Measurements from ENCODE around the gene HPSE. TPM values are rescaled to one million over a fixed set of nuclear protein-coding genes. Genes with fewer than 3 reads are reported as not detected.
A peak's percentile ranks its signal among the peaks of the same experiment; 100 is the strongest.
"Not testable (repeated sequence)": the region's sequence is repeated elsewhere in the genome, so short reads cannot be mapped to it uniquely, and the experiment has no call there.

Gene HPSE
- total RNA-seq, 2 experiments from 2014 or later, result 5.5 to 6.0 TPM

DNA sequence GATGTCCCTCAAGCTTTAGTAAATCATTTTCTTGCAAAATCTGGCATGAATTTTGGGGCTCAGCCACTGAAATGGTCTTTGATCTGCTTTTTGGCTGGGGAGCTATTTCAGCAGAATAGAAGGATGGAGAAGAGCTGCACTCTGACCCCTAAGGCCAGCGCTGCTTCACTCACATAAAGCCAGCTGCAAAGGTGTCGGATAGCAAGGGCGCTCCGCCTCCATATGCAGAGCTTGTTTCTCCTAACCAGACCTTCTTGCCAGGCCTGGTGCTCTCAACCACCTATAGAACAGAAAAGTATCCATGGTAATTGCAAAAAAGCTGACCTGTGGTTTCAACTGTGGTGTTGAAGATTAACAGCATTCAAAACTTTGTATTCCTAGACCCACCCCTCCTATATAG is 26.0 kb downstream of the HPSE start:
- CTCF ChIA-PET, result no interaction called here
- intact Hi-C loops (cut with micrococcal nuclease), result no loop called here
- no peaks in the 10 kb centered on the region for H3K4me1 Mint-ChIP-seq (ENCODE audit: low read depth)
- DNase-seq, result no peak
- no peaks in the 10 kb centered on the region for H3K27me3 Mint-ChIP-seq
- H3K36me3 Mint-ChIP-seq (ENCODE audit: low read depth), result peaks cover 11% of the 10 kb centered on the region
- POLR2A ChIA-PET, result no interaction called here
- ATAC-seq, result no peak
- no peak overlapping the region for H3K27ac Mint-ChIP-seq
- TF ChIP-seq, protein P1, sequence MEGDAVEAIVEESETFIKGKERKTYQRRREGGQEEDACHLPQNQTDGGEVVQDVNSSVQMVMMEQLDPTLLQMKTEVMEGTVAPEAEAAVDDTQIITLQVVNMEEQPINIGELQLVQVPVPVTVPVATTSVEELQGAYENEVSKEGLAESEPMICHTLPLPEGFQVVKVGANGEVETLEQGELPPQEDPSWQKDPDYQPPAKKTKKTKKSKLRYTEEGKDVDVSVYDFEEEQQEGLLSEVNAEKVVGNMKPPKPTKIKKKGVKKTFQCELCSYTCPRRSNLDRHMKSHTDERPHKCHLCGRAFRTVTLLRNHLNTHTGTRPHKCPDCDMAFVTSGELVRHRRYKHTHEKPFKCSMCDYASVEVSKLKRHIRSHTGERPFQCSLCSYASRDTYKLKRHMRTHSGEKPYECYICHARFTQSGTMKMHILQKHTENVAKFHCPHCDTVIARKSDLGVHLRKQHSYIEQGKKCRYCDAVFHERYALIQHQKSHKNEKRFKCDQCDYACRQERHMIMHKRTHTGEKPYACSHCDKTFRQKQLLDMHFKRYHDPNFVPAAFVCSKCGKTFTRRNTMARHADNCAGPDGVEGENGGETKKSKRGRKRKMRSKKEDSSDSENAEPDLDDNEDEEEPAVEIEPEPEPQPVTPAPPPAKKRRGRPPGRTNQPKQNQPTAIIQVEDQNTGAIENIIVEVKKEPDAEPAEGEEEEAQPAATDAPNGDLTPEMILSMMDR (IDR thresholded peaks at IDR 0.05), result no peak
- H3K4me3 Mint-ChIP-seq, result no peak overlapping the region
- H3K9me3 Mint-ChIP-seq, result no peaks in the 10 kb centered on the region

GRCh38 chr4:83307920-83308319 is 26.7 kb downstream of the HPSE start:
- Mint-ChIP-seq H3K36me3 (ENCODE audit: low read depth) (peaks cover 11% of the 10 kb centered on the region), H3K9me3 (no peaks in the 10 kb centered on the region), H3K27ac (no peak overlapping the region), H3K4me1 (ENCODE audit: low read depth) (no peaks in the 10 kb centered on the region), H3K27me3 (no peaks in the 10 kb centered on the region), H3K4me3 (no peak overlapping the region)
- DNase-seq (no peak), ATAC-seq (no peak)
- TF ChIP-seq, protein P1 (IDR thresholded peaks at IDR 0.05), result no peak
- ChIA-PET CTCF (no interaction called here), POLR2A (interaction anchor here (0.6 to 1.0 kb wide), 2 partner anchors 12 to 52 kb away, joined by 3 to 6 read pairs; no protein-coding TSS in a partner anchor)
- intact Hi-C loops (cut with micrococcal nuclease), result no loop called here

- ATAC-seq (no peak), DNase-seq (no peak)
- no peaks in the 10 kb centered on the region for H3K4me1 Mint-ChIP-seq (ENCODE audit: low read depth)
- H3K4me3 Mint-ChIP-seq, result no peak overlapping the region
- intact Hi-C loops (cut with micrococcal nuclease), result no loop called here
- H3K27ac Mint-ChIP-seq, result no peak overlapping the region
- no peaks in the 10 kb centered on the region for H3K27me3 Mint-ChIP-seq
- TF ChIP-seq, protein P1 (IDR thresholded peaks at IDR 0.05), result no peak
- ChIA-PET POLR2A (no interaction called here), CTCF (interaction anchor here (1.1 kb wide), 1 partner anchor 23 kb away, joined by 4 read pairs; no protein-coding TSS in a partner anchor)
- no peaks in the 10 kb centered on the region for H3K9me3 Mint-ChIP-seq
- peaks cover 3% of the 10 kb centered on the region for H3K36me3 Mint-ChIP-seq (ENCODE audit: low read depth)
Measured at GRCh38 chr4:83305187-83305586, 29.5 kb downstream of the HPSE start.

- CTCF ChIA-PET, result interaction anchor here (1.1 to 1.7 kb wide), 2 partner anchors 91 to 213 kb away, joined by 3 read pairs; no protein-coding TSS in a partner anchor
- H3K4me3 Mint-ChIP-seq, result no peak overlapping the region
- intact Hi-C loops (cut with micrococcal nuclease), result no loop called here
- POLR2A ChIA-PET, result interaction anchor here (0.6 kb wide), 1 partner anchor 18 kb away, joined by 3 read pairs; no protein-coding TSS in a partner anchor
- H3K27ac Mint-ChIP-seq, result peak overlapping the region; percentile 28
- TF ChIP-seq, protein P1 (IDR thresholded peaks at IDR 0.05), result no peak
- H3K36me3 Mint-ChIP-seq (ENCODE audit: low read depth), result no peaks in the 10 kb centered on the region
- peaks cover 9% of the 10 kb centered on the region for H3K4me1 Mint-ChIP-seq (ENCODE audit: low read depth)
- no peaks in the 10 kb centered on the region for H3K27me3 Mint-ChIP-seq
- DNase-seq (no peak), ATAC-seq (no peak)
- no peaks in the 10 kb centered on the region for H3K9me3 Mint-ChIP-seq
Measured at GRCh38 chr4:83297548-83298260, 36.9 kb downstream of the HPSE start.

DNA sequence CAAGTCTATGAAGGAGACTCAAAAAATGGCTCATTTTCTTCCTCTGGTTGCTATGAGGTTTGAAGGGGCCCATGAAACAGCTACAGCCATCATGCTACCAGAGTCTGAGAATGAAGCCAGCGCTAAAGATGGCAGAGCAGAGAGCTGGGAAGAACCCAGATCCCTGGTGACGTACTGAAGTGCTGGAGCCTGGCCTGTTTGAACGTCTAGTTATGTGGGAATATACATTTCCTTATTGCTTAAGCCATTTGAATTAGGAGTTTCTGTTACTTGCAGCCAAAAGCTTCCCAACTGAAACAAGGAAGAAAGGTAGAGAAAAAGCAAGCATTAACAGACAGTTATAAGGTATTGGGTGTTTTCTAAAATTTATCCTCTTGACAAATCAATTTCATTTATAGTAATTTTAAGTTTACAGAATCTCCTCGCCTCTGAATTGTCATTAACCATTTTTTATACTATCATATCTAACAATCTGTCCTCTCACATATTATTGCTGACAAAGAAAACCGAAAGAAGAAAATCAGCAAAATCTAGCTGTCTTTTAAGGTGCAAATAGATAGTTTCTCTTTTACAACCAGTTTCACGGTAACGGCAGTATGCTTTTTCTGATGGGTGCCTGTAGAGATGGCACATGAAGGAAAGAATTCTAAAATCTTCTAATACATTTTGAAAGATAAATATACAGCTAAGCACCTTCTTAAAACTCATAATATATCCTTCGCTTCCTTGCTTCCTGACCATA is 41.2 kb downstream of the HPSE start:
- H3K27ac Mint-ChIP-seq, result no peak overlapping the region
- ATAC-seq (no peak), DNase-seq (no peak)
- TF ChIP-seq, protein P1 (IDR thresholded peaks at IDR 0.05), result no peak
- intact Hi-C loops (cut with micrococcal nuclease), result no loop called here
- no peak overlapping the region for H3K4me3 Mint-ChIP-seq
- peaks cover 5% of the 10 kb centered on the region for H3K9me3 Mint-ChIP-seq
- H3K4me1 Mint-ChIP-seq (ENCODE audit: low read depth), result peaks cover 9% of the 10 kb centered on the region
- POLR2A ChIA-PET, result interaction anchor here (1.1 kb wide), 1 partner anchor 9 kb away, joined by 4 read pairs; no protein-coding TSS in a partner anchor
- H3K36me3 Mint-ChIP-seq (ENCODE audit: low read depth), result no peaks in the 10 kb centered on the region
- CTCF ChIA-PET, result interaction anchor here (1.2 to 2.4 kb wide), 3 partner anchors 9 to 40 kb away, joined by 3 to 13 read pairs (median 4); partner anchors contain the start of gene COQ2
- no peaks in the 10 kb centered on the region for H3K27me3 Mint-ChIP-seq

DNA sequence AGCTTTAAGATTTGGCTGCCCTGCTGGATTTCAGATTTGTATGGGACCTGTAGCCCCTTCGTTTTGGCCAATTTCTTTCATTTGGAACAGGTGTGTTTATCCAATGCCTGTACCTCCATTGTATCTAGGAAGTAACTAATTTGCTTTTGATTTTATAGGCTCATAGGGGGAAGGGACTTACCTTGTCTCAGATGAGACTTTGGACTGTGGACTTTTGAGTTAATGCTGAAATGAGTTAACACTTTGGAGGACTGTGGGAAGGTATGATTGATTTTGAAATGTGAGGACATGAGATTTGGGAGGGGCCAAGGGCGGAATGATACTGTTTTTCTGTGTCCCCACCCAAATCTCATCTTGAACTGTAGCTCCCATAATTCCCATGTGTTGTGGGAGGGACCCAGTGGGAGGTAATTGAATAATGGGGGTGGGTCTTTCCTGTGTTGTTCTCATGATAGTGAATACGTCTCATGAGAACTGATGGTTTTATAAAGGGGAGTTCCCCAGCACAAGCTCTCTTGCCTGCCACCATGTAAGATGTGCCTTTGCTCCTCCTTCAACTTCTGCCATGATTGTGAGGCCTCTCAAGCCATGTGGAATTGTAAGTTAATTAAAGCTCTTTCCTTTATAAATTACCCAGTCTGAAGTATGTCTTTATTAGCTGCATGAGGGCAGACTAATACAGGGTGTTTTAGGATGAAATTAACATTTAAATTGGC is 44.4 kb downstream of the HPSE start:
- CTCF ChIA-PET, result interaction anchor here (1.2 kb wide), 1 partner anchor 14 kb away, joined by 6 read pairs; no protein-coding TSS in a partner anchor
- H3K36me3 Mint-ChIP-seq (ENCODE audit: low read depth); H3K27me3 Mint-ChIP-seq; intact Hi-C loops (cut with micrococcal nuclease); H3K9me3 Mint-ChIP-seq; H3K4me3 Mint-ChIP-seq; H3K4me1 Mint-ChIP-seq (ENCODE audit: low read depth); ATAC-seq; H3K27ac Mint-ChIP-seq; POLR2A ChIA-PET; DNase-seq: not testable (repeated sequence)
